ENCODE results near the gene GRPEL1. TPM values are rescaled to one million over a fixed set of nuclear protein-coding genes. Genes with fewer than 3 reads are reported as not detected.

The GRPEL1 gene
- total RNA-seq, 2 experiments from 2014 or later = 55.6 to 58.6 TPM

GRCh38 chr4:7046971-7047370 lies 20.9 kb downstream of the GRPEL1 start:
- ATAC-seq (ENCODE audit: poor library complexity) = no peak
- Histone ChIP-seq H3K27ac (ENCODE audit: low read depth in 1 of 2, low read length in 2 of 2) (no peak overlapping the region), H3K4me1 (ENCODE audit: insufficient read depth, low read length) (peaks cover 85% of the 10 kb centered on the region), H3K36me3 (ENCODE audit: insufficient read depth, low read length) (peaks cover 42% of the 10 kb centered on the region), H3K27me3 (ENCODE audit: control insufficient read depth in 1 of 2, insufficient read depth in 2 of 2, low read length in 2 of 2) (no peaks in the 10 kb centered on the region), H3K4me3 (ENCODE audit: low read length) (no peak overlapping the region), H3K9me3 (ENCODE audit: control insufficient read depth in 1 of 2, insufficient read depth in 1 of 2, low read length in 2 of 2) (peaks cover 0 to 2% of the 10 kb centered on the region in 2 experiments)
- DNase-seq = no peak
- Mint-ChIP-seq H3K9me3 (no peaks in the 10 kb centered on the region), H3K36me3 (ENCODE audit: low read depth) (peaks cover 37% of the 10 kb centered on the region), H3K4me3 (peak overlapping the region; percentile 42), H3K27ac (peak overlapping the region; percentile 57), H3K27me3 (no peaks in the 10 kb centered on the region), H3K4me1 (ENCODE audit: low read depth) (peaks cover 65% of the 10 kb centered on the region)
- ChIA-PET CTCF (no interaction called here), POLR2A (interaction anchor here (8.7 kb wide), 1 partner anchor 20 kb away, joined by 156 read pairs; the partner anchor contains the start of gene GRPEL1)
- TF ChIP-seq CTCF (IDR thresholded peaks at IDR 0.05) = no peak
- intact Hi-C loops (cut with DNase I, micrococcal nuclease) = no loop called here

- TF ChIP-seq CTCF (IDR thresholded peaks at IDR 0.05) = no peak
- Histone ChIP-seq H3K27me3 (ENCODE audit: control insufficient read depth in 1 of 2, insufficient read depth in 2 of 2, low read length in 2 of 2) (no peaks in the 10 kb centered on the region), H3K27ac (ENCODE audit: low read depth in 1 of 2, low read length in 2 of 2) (no peak overlapping the region), H3K4me1 (ENCODE audit: insufficient read depth, low read length) (peaks cover 87% of the 10 kb centered on the region), H3K36me3 (ENCODE audit: insufficient read depth, low read length) (peaks cover 38% of the 10 kb centered on the region), H3K9me3 (ENCODE audit: control insufficient read depth in 1 of 2, insufficient read depth in 1 of 2, low read length in 2 of 2) (peaks cover 0 to 10% of the 10 kb centered on the region in 2 experiments), H3K4me3 (ENCODE audit: low read length) (no peak overlapping the region)
- intact Hi-C loops (cut with DNase I, micrococcal nuclease) = no loop called here
- H3K4me1 Mint-ChIP-seq (ENCODE audit: low read depth) = peaks cover 70% of the 10 kb centered on the region
- H3K27ac Mint-ChIP-seq = peak overlapping the region; percentile 81
- H3K9me3 Mint-ChIP-seq = no peaks in the 10 kb centered on the region
- H3K4me3 Mint-ChIP-seq = peak overlapping the region; percentile 90
- peaks cover 37% of the 10 kb centered on the region for H3K36me3 Mint-ChIP-seq (ENCODE audit: low read depth)
- CTCF ChIA-PET = no interaction called here
- no peak for DNase-seq
- POLR2A ChIA-PET = interaction anchor here (8.7 kb wide), 1 partner anchor 21 kb away, joined by 156 read pairs; the partner anchor contains the start of gene GRPEL1
- H3K27me3 Mint-ChIP-seq = no peaks in the 10 kb centered on the region
- no peak for ATAC-seq (ENCODE audit: poor library complexity)
These were observed 21.6 kb downstream of the GRPEL1 start for GRCh38 chr4:7045961-7046921.

- no peak for TF ChIP-seq CTCF (IDR thresholded peaks at IDR 0.05)
- peaks cover 70% of the 10 kb centered on the region for H3K4me1 Mint-ChIP-seq (ENCODE audit: low read depth)
- DNase-seq = no peak
- H3K4me3 Mint-ChIP-seq = peak overlapping the region; percentile 90
- Histone ChIP-seq H3K4me3 (ENCODE audit: low read length) (no peak overlapping the region), H3K27me3 (ENCODE audit: control insufficient read depth in 1 of 2, insufficient read depth in 2 of 2, low read length in 2 of 2) (no peaks in the 10 kb centered on the region), H3K4me1 (ENCODE audit: insufficient read depth, low read length) (peaks cover 80% of the 10 kb centered on the region), H3K36me3 (ENCODE audit: insufficient read depth, low read length) (peaks cover 32% of the 10 kb centered on the region), H3K9me3 (ENCODE audit: control insufficient read depth in 1 of 2, insufficient read depth in 1 of 2, low read length in 2 of 2) (peaks cover 0 to 11% of the 10 kb centered on the region in 2 experiments), H3K27ac (ENCODE audit: low read depth in 1 of 2, low read length in 2 of 2) (no peak overlapping the region)
- intact Hi-C loops (cut with DNase I, micrococcal nuclease) = no loop called here
- no peaks in the 10 kb centered on the region for H3K27me3 Mint-ChIP-seq
- ATAC-seq (ENCODE audit: poor library complexity) = no peak
- ChIA-PET CTCF (no interaction called here), POLR2A (interaction anchor here (1.1 to 8.7 kb wide), 4 partner anchors 22 to 405 kb away, joined by 3 to 156 read pairs (median 3); partner anchors contain the start of genes GRPEL1 and MRFAP1)
- H3K27ac Mint-ChIP-seq = peak overlapping the region; percentile 81
- no peaks in the 10 kb centered on the region for H3K9me3 Mint-ChIP-seq
- H3K36me3 Mint-ChIP-seq (ENCODE audit: low read depth) = peaks cover 37% of the 10 kb centered on the region
These were observed 22.3 kb downstream of the GRPEL1 start for GRCh38 chr4:7045553-7045952.

All from CD4-positive, alpha-beta T cell (primary cell).